NT2/D1 (cell line): ENCODE measurements around the gene VSIG10L2.

Experiments
- DNase-seq: peaks from one replicate; pipeline ENCODE4 v3.0.0-alpha.2; 2011; ENCODE audit warnings: low read depth, low spot score
- H3K27me3 ChIP-seq: 2 replicates; pipeline ENCODE4 v1.6.0; 2011; ENCODE audit warnings: mild to moderate bottlenecking; ENCODE audit not compliant: insufficient read length, insufficient read depth
- H3K36me3 ChIP-seq: 2 replicates; pipeline ENCODE4 v1.6.1; 2011; ENCODE audit warnings: mild to moderate bottlenecking, low read length, mixed read lengths; ENCODE audit not compliant: insufficient read depth, insufficient read length
- H3K4me1 ChIP-seq: 2 replicates; pipeline ENCODE4 v1.5.1; 2011; ENCODE audit not compliant: insufficient read depth, insufficient read length
- H3K4me3 ChIP-seq: 2 replicates; pipeline ENCODE4 v1.5.1; 2011; ENCODE audit warnings: low read depth; ENCODE audit not compliant: insufficient read length
- H3K9ac ChIP-seq: 2 replicates; pipeline ENCODE4 v1.6.0; 2011; ENCODE audit warnings: low read depth; ENCODE audit not compliant: insufficient read length
- H3K9me3 ChIP-seq: 2 replicates; pipeline ENCODE4 v1.5.1; 2011; ENCODE audit warnings: mild to moderate bottlenecking, low read length; ENCODE audit not compliant: insufficient read depth
- SUZ12 ChIP-seq: IDR thresholded peaks from 2 replicates; pipeline ENCODE4 v1.6.1; 2011; ENCODE audit not compliant: insufficient read length, insufficient read depth; ENCODE audit errors: extremely low read depth
- YY1 ChIP-seq: IDR thresholded peaks from 2 replicates; pipeline ENCODE4 v1.6.1; 2011; ENCODE audit not compliant: insufficient read length, insufficient read depth
- ZNF274 ChIP-seq: IDR thresholded peaks from 2 replicates; pipeline ENCODE4 v1.6.1; 2011; ENCODE audit warnings: mild to moderate bottlenecking, low read depth, low read length

VSIG10L2 gene

DNA sequence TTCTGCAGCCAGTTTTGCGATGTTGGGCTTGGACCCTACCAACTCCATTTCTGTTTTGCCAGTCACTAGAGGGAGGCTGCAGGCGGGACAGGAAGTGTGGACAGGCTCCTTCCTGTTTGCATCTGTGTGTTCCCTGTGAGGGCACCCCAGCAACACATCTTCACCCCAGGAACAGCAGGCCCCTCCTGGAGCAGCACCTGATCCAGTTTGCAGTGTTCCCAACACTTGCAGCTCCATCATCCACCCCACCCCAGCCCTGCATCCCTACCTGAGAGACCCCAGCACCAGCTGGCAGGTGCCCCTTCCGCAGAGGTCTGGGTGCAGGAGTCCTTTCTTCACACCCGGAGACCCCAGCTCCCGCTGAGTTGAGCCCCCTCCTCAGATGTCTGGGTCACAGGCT, 7.4 kb upstream of the VSIG10L2 start:
- no peak for TF ChIP-seq SUZ12
- TF ChIP-seq YY1 = no peak
- no peak for TF ChIP-seq ZNF274
- Histone ChIP-seq H3K9me3 (no peaks in the 10 kb centered on the region), H3K4me3 (no peak overlapping the region), H3K36me3 (no peaks in the 10 kb centered on the region), H3K9ac (no peak overlapping the region), H3K27me3 (no peaks in the 10 kb centered on the region), H3K4me1 (peaks cover 2% of the 10 kb centered on the region)
- DNase-seq = no peak

DNA sequence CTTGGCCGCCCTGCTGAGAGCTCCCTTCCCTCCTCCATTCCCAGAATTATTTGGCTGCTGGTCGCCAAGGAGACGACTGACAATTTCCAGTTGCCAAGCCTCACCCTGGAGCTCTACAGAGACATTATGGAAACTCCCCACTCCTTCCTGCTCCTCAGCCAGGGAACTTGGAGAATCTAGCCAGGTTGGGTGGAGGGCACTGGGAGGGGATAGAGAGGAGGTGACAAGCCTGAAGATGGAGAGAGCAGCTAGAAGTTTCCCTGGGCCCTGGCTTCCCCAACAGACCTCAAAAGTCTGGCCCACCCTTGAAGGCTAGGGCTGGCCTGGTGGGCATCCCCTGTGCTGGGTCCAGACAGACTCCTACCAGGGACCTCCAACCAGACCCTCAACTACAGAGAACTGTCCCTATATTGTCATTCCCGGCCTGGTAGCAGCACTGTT, 6.7 kb upstream of the VSIG10L2 start:
- peak; percentile 35 for DNase-seq
- no peak for TF ChIP-seq ZNF274
- no peak for TF ChIP-seq SUZ12
- no peak for TF ChIP-seq YY1
- Histone ChIP-seq H3K27me3 (no peaks in the 10 kb centered on the region), H3K4me3 (no peak overlapping the region), H3K4me1 (peaks cover 2% of the 10 kb centered on the region), H3K9ac (no peak overlapping the region), H3K9me3 (no peaks in the 10 kb centered on the region), H3K36me3 (no peaks in the 10 kb centered on the region)

DNA sequence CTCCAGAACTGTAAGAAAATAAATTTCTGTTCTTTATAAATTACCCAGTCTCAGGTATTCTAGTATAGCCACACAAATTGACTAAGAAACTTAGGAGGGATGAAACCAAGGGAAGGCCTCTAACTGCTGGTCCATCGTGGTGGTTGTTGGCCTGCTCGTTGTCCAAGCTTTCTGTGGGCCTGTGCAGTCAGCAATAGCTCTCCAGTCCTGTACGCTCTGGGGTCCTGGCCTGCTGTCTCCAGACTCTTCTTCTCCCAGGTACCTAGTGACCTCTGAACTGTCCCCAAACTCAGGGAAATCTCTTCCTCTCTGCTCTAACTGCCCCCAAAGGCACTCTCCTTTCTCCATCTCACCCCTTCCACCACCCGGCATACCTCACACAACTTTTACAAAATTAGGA, 5.7 kb upstream of the VSIG10L2 start:
- DNase-seq = no peak
- no peaks in the 10 kb centered on the region for H3K9me3 ChIP-seq
- H3K4me3 ChIP-seq = no peak overlapping the region
- no peaks in the 10 kb centered on the region for H3K27me3 ChIP-seq
- H3K36me3 ChIP-seq = no peaks in the 10 kb centered on the region
- no peak overlapping the region for H3K9ac ChIP-seq
- peaks cover 2% of the 10 kb centered on the region for H3K4me1 ChIP-seq
- TF ChIP-seq YY1 (no peak), SUZ12 (no peak), ZNF274 (no peak)

DNA sequence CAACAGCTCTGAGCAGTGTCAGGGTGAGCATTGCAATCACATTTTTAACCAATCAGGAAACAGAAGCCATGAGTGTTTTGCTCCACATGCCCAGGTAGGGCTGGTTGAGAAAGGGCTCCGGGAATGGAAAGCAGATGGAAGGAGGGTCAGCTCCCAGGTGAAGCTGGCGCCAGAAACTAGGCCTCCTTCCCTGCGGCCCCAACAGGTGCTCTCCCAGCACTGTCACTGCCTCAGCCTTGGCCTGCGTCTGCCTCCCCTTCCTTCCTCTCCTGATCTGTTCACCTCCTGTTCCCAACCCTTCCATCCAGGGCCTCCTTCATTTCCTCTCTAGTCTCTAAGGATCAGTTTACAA, 4.6 kb upstream of the VSIG10L2 start:
- Histone ChIP-seq H3K36me3 (no peaks in the 10 kb centered on the region), H3K4me3 (no peak overlapping the region), H3K9ac (no peak overlapping the region), H3K27me3 (no peaks in the 10 kb centered on the region), H3K4me1 (peaks cover 6% of the 10 kb centered on the region), H3K9me3 (no peaks in the 10 kb centered on the region)
- DNase-seq = no peak
- TF ChIP-seq ZNF274 (no peak), YY1 (no peak)

DNA sequence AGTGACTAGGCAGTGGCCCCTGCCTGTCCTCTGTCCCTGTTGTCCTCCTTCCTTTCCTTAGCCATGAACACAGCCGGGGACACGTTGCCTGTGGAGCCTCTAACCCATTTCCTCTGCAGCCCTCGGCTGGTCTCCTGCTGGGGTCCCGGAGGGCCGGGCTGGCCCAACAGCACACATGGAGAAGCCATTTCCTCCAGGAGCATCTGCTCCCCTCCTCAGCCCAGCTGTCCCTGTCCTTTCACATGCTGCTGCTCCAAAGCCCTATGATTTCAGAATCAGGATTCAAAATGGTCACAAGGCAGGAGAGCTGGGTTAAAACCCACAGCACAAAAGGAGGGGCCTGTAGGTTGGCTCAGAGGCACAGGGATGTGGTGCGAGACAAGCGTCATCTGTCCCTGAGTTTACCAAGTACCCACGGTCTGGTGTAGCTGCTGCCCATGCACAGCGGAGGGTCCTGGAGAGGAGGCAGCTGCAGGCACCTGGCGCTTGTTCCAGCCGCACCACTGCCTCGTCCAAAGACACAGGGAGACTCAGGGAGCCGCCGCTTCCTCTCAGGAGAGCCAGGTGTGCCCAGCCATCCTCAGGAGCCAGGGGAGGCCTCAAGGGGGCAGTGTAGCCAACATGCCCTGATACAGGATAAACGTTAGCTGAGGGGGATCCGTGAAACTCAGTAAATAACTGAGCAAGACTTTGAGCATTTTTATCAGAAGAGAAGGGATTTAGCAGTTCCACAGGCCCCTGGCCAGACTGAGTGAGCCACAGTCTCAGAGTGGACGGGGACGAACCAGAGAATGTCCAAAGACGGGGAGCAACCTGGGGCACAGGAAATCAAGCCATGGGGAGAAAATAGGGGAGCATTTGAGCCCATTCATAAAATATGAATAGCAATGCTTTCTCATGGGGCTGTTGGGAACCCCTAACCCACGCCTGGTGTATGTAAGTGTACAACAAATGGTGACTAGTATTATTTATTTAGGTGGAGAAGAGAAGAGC, 3.9 kb upstream of the VSIG10L2 start:
- H3K27me3 ChIP-seq = no peaks in the 10 kb centered on the region
- H3K4me1 ChIP-seq = peaks cover 6% of the 10 kb centered on the region
- H3K36me3 ChIP-seq = no peaks in the 10 kb centered on the region
- no peaks in the 10 kb centered on the region for H3K9me3 ChIP-seq
- DNase-seq = peak; percentile 51
- TF ChIP-seq YY1 (no peak), SUZ12 (no peak), ZNF274 (no peak)
- H3K4me3 ChIP-seq = no peak overlapping the region
- no peak overlapping the region for H3K9ac ChIP-seq

DNA sequence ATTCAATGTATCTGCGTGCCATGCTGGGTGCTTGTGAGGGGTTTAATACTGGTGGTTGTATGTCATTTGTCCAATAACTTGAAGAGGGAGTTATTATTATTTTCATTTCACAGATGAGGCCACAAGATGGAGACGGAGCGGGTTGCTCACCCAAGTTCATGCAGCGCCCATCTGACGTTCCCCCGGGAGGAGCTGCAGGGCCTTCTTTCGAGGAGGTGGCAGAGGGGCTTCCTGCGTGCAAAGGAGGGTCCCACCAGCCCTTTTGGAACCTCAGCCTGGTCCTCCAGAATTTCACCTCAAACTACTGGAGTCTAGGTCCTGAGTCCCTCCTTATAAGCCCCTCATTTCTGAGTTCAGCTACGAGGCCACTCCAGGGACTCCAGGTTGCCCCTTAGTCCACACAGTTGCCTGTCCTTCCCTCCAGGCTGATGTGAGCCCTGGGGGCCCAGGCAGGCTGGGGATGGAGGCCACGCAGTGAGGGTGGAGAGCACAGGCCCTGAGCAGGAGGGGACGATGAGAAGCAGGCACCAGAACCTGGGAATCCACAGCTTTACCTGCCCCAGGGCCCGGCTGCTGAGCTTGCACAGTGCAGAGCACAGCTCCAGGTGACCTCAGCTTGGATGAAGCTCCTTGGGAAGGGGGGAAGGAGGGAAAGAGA, 2.9 kb upstream of the VSIG10L2 start:
- TF ChIP-seq YY1 = no peak
- TF ChIP-seq ZNF274 = no peak
- no peak for TF ChIP-seq SUZ12
- Histone ChIP-seq H3K9me3 (no peaks in the 10 kb centered on the region), H3K36me3 (no peaks in the 10 kb centered on the region), H3K9ac (no peak overlapping the region), H3K4me1 (peaks cover 6% of the 10 kb centered on the region), H3K4me3 (no peak overlapping the region), H3K27me3 (no peaks in the 10 kb centered on the region)
- DNase-seq = no peak

DNA sequence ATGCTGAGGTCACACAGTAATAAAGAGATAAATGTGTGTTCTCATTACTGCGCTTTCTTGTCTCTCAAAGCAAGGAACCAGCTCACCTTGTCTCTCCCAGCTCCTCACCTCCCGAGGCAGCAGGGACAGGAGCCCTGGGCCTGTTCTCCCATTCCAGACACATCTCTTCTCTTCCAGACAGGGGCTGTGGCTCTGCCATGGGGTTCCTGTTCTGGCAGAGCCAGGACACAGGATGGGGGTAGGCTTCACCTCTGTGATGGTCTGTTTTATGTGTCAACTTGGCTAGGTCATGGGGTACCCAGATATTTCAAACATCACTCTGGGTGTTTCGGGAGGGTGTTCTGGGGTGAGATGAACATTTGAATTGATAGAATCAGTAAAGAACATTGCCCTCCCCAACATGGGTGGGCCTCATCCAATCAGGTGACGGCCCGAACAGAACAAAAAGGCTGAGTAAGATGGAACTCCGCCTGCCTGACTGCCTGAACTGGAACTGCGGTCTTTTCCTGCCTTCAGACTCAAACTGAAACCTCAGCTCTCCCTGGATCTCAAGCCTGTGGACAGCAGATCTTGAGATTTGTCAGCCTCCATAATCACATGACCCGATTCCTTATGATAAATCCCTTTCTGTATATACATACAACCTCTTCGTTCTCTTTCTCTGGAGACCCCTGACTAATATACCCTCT, 2.0 kb upstream of the VSIG10L2 start:
- no peak for DNase-seq
- peaks cover 6% of the 10 kb centered on the region for H3K4me1 ChIP-seq
- no peaks in the 10 kb centered on the region for H3K9me3 ChIP-seq
- no peak overlapping the region for H3K9ac ChIP-seq
- no peaks in the 10 kb centered on the region for H3K27me3 ChIP-seq
- H3K4me3 ChIP-seq = no peak overlapping the region
- no peaks in the 10 kb centered on the region for H3K36me3 ChIP-seq
- no peak for TF ChIP-seq SUZ12
- TF ChIP-seq YY1 = no peak
- no peak for TF ChIP-seq ZNF274
